NCI-H2227 treated with DMSO at 0.1 percent for 48 hours (cell line): ENCODE data around the gene GSTP1.
"Not testable (repeated sequence)": the region's sequence is repeated elsewhere in the genome, so short reads cannot be mapped to it uniquely, and the experiment has no call there.

ENCODE experiments used
- DNase-seq: peaks from one replicate; lab custom pipeline; 2025; lab: John Stamatoyannopoulos, UW

Gene GSTP1

DNA sequence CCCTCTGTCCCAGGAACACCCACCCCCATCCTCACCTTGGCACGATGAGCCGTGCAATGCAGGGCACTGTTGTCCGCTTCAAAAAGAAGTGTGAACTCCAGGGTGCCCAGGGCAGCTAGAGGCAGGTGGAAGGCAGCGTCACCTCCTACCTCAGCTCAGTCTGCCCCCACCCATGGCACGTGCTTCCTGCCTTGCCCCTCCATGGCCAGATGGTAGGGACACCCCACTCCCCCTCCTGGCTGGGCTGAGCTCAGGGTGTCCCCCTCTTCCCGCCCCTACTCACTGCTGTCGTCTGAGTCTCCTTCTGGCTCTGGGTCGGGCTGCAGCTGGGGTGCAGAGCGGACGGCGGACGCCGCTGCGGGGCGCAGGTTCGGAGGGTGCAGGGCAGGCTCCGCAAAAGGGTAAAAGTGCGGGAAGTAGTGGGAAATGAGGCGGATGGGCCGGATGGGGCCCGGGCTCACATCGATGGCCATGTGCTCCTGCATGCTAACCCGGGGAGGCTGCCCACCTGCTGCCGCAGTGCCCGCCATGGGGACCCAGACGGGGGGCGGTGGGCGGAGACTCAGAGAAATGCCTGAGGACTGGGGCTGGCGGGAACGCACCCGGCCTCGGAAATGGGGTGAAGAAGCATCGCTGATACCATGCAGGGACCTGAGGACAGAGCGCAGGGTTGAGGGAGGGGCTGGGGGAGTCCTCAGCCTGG is 32.3 kb downstream of the GSTP1 start:
- no peak for DNase-seq

DNA sequence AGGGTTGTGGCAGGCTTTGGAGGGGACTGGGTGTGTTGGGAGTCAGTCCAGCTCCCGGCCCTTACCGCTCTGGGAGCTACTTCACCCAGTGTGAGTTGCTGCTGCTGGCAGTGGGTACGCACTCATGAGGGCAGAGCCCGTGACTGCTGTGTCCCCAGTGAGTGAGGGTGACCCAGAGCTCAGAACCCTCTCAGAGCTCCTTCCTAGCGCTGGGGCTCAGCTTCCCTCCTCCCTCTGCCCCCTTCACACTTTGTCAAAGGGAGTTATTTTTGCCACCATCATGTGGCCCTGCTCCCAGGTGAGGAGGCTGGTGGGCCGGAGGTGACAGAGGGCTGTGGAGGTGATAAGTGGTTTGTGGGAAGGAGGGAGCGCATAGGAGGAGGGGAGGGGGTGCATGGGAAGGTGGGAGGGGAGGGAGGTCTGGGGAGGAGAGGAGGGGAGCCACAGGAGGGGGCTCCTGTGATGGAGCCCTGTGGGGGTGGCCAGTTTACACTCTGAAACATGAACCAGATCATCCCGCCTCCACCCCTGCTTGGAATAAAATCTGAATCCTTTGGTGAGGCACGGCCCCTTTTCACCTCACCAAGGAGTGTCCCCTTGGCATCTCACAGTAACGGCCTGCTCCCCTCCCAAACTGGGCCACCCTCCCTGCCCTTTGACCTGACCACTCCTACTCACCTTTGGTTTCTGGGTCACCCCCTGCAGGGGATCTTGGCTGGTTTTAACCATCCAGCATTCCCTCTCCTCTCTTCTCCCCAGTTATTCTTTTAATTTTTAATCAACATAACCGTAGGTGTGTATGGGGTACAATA is 33.0 kb downstream of the GSTP1 start:
- DNase-seq = no peak

DNA sequence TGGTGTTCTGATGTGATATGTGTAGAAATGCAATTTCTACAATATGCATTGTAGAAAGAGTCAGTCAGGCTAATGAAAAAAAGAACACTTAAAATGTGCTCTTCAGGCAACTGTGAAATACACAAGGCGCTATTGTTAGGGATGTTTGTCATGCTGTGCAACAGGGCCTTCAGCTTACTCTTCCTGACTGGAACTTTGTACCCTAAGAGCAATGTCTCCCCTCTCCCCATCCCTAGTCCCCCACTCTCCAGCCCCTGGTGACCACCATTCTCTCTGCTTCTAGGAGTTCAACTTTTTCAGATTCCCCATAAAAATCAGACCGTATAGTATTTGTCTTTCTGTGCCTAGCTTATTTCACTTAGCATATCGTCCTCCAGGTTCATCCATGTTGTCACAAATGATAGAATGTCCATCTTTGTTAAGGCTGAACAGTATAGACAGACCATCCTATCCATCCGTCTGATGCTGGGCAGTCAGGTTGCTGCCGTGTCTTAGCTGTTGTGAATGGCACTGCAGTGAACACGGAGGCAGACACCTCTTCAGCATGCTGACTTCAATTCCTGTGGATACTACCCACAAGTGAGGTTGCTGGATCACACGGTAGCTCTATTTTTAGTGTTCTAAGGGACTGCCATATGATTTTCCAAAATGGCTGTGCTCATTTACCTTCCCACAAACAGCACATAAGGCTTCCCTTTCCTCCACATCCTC is 33.8 kb downstream of the GSTP1 start:
- no peak for DNase-seq

GRCh38 chr11:67618901-67619659 is 35.5 kb downstream of the GSTP1 start:
- not testable (repeated sequence) for DNase-seq

DNA sequence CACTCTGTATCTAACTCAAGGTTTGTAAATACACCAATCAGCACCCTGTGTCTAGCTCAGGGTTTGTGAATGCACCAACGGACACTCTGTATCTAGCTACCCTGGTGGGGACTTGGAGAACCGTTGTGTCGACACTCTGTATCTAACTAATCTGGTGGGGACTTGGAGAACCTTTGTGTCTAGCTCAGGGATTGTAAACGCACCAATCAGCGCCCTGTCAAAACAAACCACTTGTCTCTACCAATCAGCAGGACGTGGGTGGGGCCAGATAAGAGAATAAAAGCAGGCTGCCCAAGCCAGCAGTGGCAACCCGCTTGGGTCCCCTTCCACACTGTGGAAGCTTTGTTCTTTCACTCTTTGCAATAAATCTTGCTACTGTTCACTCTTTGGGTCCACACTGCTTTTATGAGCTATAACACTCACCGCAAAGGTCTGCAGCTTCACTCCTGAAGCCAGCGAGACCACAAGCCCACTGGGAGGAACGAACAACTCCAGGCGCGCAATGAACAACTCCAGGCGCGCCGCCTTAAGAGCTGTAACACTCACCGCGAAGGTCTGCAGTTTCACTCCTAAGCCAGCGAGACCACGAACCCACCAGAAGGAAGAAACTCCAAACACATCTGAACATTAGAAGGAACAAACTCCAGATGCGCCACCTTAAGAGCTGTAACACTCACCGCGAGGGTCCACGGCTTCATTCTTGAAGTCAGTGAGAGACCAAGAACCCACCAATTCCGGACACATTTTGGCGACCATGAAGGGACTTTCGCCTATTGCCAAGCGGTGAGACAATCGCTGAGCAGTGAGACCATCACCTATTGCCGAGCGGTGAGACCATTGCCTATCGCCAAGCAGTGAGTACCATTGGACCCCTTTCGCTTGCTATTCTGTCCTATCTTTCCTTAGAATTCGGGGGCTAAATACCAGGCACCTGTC is 36.3 kb downstream of the GSTP1 start:
- DNase-seq = not testable (repeated sequence)

DNA sequence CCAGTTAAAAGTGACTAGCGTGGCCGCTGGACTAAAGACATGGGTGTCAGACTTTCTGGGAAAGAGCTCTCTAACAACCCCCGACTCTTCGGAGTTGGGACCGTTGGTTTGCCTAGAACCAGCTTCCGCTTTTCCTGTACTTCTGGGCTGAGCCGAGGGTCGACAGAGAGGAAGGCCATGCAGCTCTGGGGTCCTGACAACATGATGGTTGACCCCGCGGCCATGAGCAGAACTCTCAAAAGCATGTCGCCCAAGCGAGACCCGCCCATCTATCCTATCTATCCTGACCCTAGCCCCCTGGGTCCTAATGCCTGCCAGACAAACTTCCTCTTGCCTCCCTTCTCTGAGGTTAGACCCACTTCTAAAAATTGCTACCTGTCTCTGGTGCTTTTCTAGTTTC is 37.0 kb downstream of the GSTP1 start:
- not testable (repeated sequence) for DNase-seq

GRCh38 chr11:67621928-67622327 is 38.3 kb downstream of the GSTP1 start:
- not testable (repeated sequence) for DNase-seq

- DNase-seq = not testable (repeated sequence)
These were observed 39.3 kb downstream of the GSTP1 start for GRCh38 chr11:67622905-67623304.

DNA sequence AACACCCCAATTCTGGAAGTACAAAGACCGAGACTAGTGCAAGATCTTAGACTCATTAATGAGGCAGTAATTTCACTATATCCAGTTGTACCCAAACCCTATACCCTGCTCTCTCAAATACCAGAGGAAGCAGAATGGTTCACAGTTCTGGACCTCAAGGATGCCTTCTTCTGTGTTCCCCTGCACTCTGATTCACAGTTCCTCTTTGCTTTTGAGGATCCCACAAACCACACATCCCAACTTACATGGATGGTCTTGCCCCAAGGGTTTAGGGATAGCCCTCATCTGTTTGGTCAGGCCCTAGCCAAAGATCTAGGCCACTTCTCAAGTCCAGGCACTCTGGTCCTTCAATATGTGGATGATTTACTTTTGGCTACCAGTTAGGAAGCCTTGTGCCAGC is 40.2 kb downstream of the GSTP1 start:
- DNase-seq = not testable (repeated sequence)

- DNase-seq = not testable (repeated sequence)
These were observed 42.7 kb downstream of the GSTP1 start for GRCh38 chr11:67626131-67626833.

DNA sequence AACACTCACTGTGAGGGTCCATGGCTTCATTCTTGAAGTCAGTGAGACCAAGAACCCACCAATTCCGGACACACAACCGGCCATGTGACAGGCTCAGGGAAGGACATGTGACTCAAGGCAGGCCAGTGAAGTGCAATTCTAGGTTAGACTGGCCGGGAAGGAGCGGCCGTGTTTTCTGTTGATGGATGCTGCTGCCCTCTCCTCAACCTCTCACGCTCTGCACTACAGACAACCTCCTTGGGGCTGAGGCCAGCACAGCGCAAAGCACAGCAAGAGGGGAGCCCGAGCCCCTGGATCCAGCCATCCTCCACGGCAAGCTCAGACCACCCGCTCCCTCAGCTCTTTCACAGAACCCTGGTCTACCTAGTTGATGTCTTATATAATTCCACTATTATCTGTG is 43.4 kb downstream of the GSTP1 start:
- DNase-seq = no peak

DNA sequence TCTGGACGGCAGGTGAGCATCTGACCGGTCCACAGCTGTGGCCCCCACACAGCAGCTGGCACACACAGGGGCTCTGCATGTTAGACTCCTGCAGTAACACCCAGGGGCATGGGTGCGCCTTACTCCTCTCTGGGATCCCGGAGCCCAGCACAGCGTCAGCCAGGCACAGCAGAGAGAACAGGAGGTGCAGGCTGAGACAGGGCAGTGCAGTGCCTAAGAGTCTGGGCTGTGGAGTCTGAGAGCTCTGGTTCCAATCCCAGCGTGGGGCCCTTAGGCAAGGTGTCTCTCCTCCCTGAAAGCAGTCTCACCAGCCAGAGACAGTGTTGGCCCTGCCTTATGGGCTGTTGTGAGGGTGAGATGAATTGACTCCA is 43.8 kb downstream of the GSTP1 start:
- DNase-seq = no peak

- no peak for DNase-seq
These were observed 44.4 kb downstream of the GSTP1 start for GRCh38 chr11:67627812-67628624.

- DNase-seq = peak; percentile 35
These were observed 45.2 kb downstream of the GSTP1 start for GRCh38 chr11:67628710-67629385.

- DNase-seq = no peak
These were observed 46.0 kb downstream of the GSTP1 start, which contains the start of gene NUDT8 for GRCh38 chr11:67629386-67630227. NUDT8 (minus strand) TSS chr11:67629937; CDS start chr11:67629911, 26 bp downstream.

GRCh38 chr11:67630228-67630942 is 46.8 kb downstream of the GSTP1 start:
- peak; percentile 97 for DNase-seq

DNA sequence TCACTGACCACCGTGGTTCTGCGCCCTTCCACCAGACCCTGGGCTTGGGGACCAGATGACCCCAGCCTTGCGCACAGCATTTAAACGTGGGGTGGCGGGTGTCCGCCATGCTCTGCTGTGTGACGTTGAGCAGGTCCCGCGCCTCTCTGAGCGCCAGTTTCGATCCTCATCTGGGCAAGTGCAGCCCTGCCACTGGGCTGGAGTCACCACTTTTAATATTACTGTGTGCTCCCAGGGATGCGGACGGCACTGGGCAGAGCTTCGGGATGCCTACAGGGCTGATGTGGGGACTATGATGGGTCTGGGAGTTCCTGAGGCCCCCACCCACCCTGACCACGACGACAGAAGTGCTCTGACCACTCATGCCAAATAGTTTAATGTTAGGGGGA is 47.3 kb downstream of the GSTP1 start:
- no peak for DNase-seq
